Endothelial cell of umbilical vein (primary cell): Measurements from ENCODE around the gene BMPR1A. TPM values are rescaled to one million over a fixed set of nuclear protein-coding genes. Genes with fewer than 3 reads are reported as not detected.

ENCODE experiments used
- BruUV-seq: library from RNA; stranded (reverse); fragments of 400-500 nt; replicated peaks from 2 replicates; lab custom pipeline; 2021; lab: Mats Ljungman, UMichigan
- CTCF ChIA-PET: fragments of 300-600, 350-600 bp; sonication (Branson Sonifier 250); formaldehyde crosslinking; loops from one replicate; lab custom pipeline; 2021; ENCODE audit warnings: antibody characterized with exemption, inconsistent platforms; lab: Charles Lee
- POLR2A ChIA-PET: fragments of 300-600, 350-600 bp; sonication (Branson Sonifier 250); formaldehyde crosslinking; loops from one replicate; lab custom pipeline; 2021; ENCODE audit warnings: antibody characterized with exemption, inconsistent platforms; lab: Charles Lee
- DNase-seq: peaks from one replicate; pipeline ENCODE4 v3.0.0-alpha.2; 2011; ENCODE audit warnings: low read depth, low spot score
- FAIRE-seq: peaks from 2 replicates; lab custom pipeline; 2011; peaks lifted over from hg19 to GRCh38; lab: Jason Lieb, UNC
- H2AFZ ChIP-seq: 2 replicates; pipeline ENCODE4 v1.6.0; 2012; ENCODE audit warnings: low read depth, low read length, control low read depth, inconsistent platforms
- H3K27ac ChIP-seq: 2 replicates; pipeline ENCODE4 v1.5.1; 2011; ENCODE audit warnings: low read depth, mild to moderate bottlenecking, control low read depth, low read length, moderate library complexity; ENCODE audit not compliant: insufficient read depth
- H3K27me3 ChIP-seq, 2 experiments: 2 replicates each; pipeline versions ENCODE4 v1.6.0 to v1.6.1; 2011; ENCODE audit warnings: low read length in 2 of 2, mixed read lengths in 1 of 2; ENCODE audit not compliant: control insufficient read depth in 2 of 2, insufficient read depth in 2 of 2
- H3K36me3 ChIP-seq, 2 experiments: 2 replicates in 1 of 2; 3 replicates in 1 of 2; pipeline ENCODE4 v1.5.1; 2011; ENCODE audit warnings: low read length in 2 of 2, mild to moderate bottlenecking in 1 of 2, moderate library complexity in 1 of 2; ENCODE audit not compliant: control insufficient read depth in 2 of 2, insufficient read depth in 2 of 2; ENCODE audit errors: extremely low read depth in 1 of 2
- H3K4me1 ChIP-seq: 3 replicates; pipeline ENCODE4 v1.5.1; 2011; ENCODE audit warnings: mild to moderate bottlenecking, low read length; ENCODE audit not compliant: control insufficient read depth, insufficient read depth; ENCODE audit errors: extremely low read depth
- H3K4me2 ChIP-seq: 2 replicates; pipeline ENCODE4 v1.6.1; 2011; ENCODE audit warnings: low read length, control low read depth, mixed read lengths; ENCODE audit not compliant: insufficient read depth
- H3K4me3 ChIP-seq, 3 experiments: fragments of 200-600 bp in 1 of 3; sonication (generic), shearing (Covaris generic) in 1 of 3; replicated peaks in 1 of 3; 2 replicates each; pipeline ENCODE4 v1.5.1; 2011 to 2016; ENCODE audit warnings: control low read depth in 3 of 3, low read length in 3 of 3, mild to moderate bottlenecking in 2 of 3, inconsistent platforms in 1 of 3, low read depth in 1 of 3, moderate library complexity in 1 of 3; ENCODE audit not compliant: insufficient read depth in 1 of 3
- H3K79me2 ChIP-seq: 2 replicates; pipeline ENCODE4 v1.6.0; 2012; ENCODE audit warnings: low read length, inconsistent platforms; ENCODE audit not compliant: control insufficient read depth, insufficient read depth
- H3K9ac ChIP-seq: replicated peaks from 2 replicates; pipeline ENCODE3; 2011; ENCODE audit warnings: low read length, control low read depth; ENCODE audit not compliant: insufficient read depth; ENCODE audit errors: extremely low read depth
- H3K9me1 ChIP-seq: replicated peaks from 3 replicates; pipeline ENCODE4 v1.6.0; 2011; ENCODE audit warnings: mild to moderate bottlenecking, low read length; ENCODE audit not compliant: control insufficient read depth, insufficient read depth; ENCODE audit errors: extremely low read depth
- H3K9me3 ChIP-seq: replicated peaks from 2 replicates; pipeline ENCODE4 v1.5.1; 2012; ENCODE audit warnings: low read length, inconsistent platforms; ENCODE audit not compliant: control insufficient read depth, insufficient read depth
- H4K20me1 ChIP-seq: replicated peaks from 2 replicates; pipeline ENCODE3; 2011; ENCODE audit warnings: mild to moderate bottlenecking, low read length; ENCODE audit not compliant: control insufficient read depth, insufficient read depth; ENCODE audit errors: extremely low read depth
- EZH2 ChIP-seq: IDR thresholded peaks from 2 replicates; pipeline ENCODE4 v1.6.1; 2012; ENCODE audit warnings: borderline replicate concordance, low read depth, mild to moderate bottlenecking, moderate library complexity, low read length, inconsistent platforms; ENCODE audit not compliant: severe bottlenecking
- FOS ChIP-seq: IDR thresholded peaks from 2 replicates; pipeline ENCODE4 v1.6.1; 2011; ENCODE audit warnings: mild to moderate bottlenecking, low read length, moderate library complexity, borderline replicate concordance; ENCODE audit not compliant: insufficient read depth
- GATA2 ChIP-seq: IDR thresholded peaks from 2 replicates; pipeline ENCODE4 v1.7.0; 2011; ENCODE audit warnings: low read depth, mild to moderate bottlenecking, moderate library complexity, mixed read lengths, low read length; ENCODE audit not compliant: insufficient read length, insufficient read depth
- JUN ChIP-seq: IDR thresholded peaks from 2 replicates; pipeline ENCODE4 v1.6.1; 2011; ENCODE audit warnings: borderline replicate concordance, low read depth; ENCODE audit not compliant: insufficient read length, insufficient read depth
- MAX ChIP-seq: IDR thresholded peaks from 2 replicates; pipeline ENCODE4 v1.6.1; 2011; ENCODE audit not compliant: insufficient read depth, insufficient read length
- MYC ChIP-seq: IDR thresholded peaks from one replicate; pipeline ENCODE4 v1.6.1; 2011; ENCODE audit warnings: mild to moderate bottlenecking, low read depth, low read length
- POLR2A ChIP-seq: IDR thresholded peaks from 2 replicates; pipeline ENCODE4 v1.6.1; 2012; ENCODE audit warnings: low read depth, mild to moderate bottlenecking, control low read depth, low read length
- POLR2AphosphoS5 ChIP-seq: IDR thresholded peaks from 2 replicates; pipeline ENCODE4 v1.6.1; 2012; ENCODE audit warnings: low read depth, mild to moderate bottlenecking, control low read depth, low read length, moderate library complexity; ENCODE audit not compliant: insufficient read depth
- dilution Hi-C: fragments of 300-500 bp; cut with MboI; formaldehyde crosslinking; loops from one replicate; pipeline ENCODE4 v1.15.0; 2019; ENCODE audit warnings: low sequenced_read_pairs; ENCODE audit not compliant: extremely low pct_ligation_motif_present
- intact Hi-C: fragments of 100-400 bp; cut with micrococcal nuclease; formaldehyde crosslinking; loops from one replicate; pipeline ENCODE4 v1.10.0; 2022
- polyA plus RNA-seq, 4 experiments: library from polyadenylated mRNA; depleted of rRNA in 3 of 4; stranded (reverse) in 3 of 4; unstranded in 1 of 4; fragments of >200 nt; gene quantifications; 2 replicates each; pipeline versions ENCODE4 v1.2.1 to v1.2.3, GENCODE V29; 2011 to 2012; ENCODE audit warnings: missing spikeins in 1 of 4
- total RNA-seq: library from RNA; stranded (reverse); gene quantifications from 2 replicates; pipeline ENCODE4 v1.2.3, GENCODE V29; 2021
- TF ChIP-seq, protein P1 (sequence below), 2 donors: IDR thresholded peaks; 1 replicate in 1 of 2; 2 replicates in 1 of 2; pipeline ENCODE4 v1.5.1; 2011; ENCODE audit warnings: low read length in 2 of 2, mild to moderate bottlenecking in 2 of 2, moderate library complexity in 2 of 2, control low read depth in 1 of 2, inconsistent platforms in 1 of 2, low read depth in 1 of 2; ENCODE audit not compliant: insufficient read depth in 1 of 2; ENCODE audit errors: extremely low read depth in 1 of 2

BMPR1A gene
- total and polyA plus RNA-seq, 2 donors (not counting 3 experiments of a cell fraction or from before 2014, with no cell fraction given): not detected

GRCh38 chr10:86862786-86863483 lies 106.5 kb downstream of the BMPR1A start:
- no peaks in the 10 kb centered on the region for H3K36me3 ChIP-seq
- FAIRE-seq (no peak), DNase-seq (no peak)
- no peak overlapping the region for H2AFZ ChIP-seq
- H3K4me3 ChIP-seq: no peak overlapping the region
- H3K79me2 ChIP-seq: no peaks in the 10 kb centered on the region
- CTCF ChIA-PET: interaction anchor here (1.2 kb wide), 1 partner anchor 104 kb away, joined by 3 read pairs; no protein-coding TSS in a partner anchor
- no peak overlapping the region for H3K4me2 ChIP-seq
- H3K4me1 ChIP-seq: peaks cover 4% of the 10 kb centered on the region
- H3K9me3 ChIP-seq: no peaks in the 10 kb centered on the region
- no peak overlapping the region for H3K27ac ChIP-seq
- H3K27me3 ChIP-seq: peaks cover 10% of the 10 kb centered on the region in 2 experiments
- TF ChIP-seq JUN: no peak
- no peak for TF ChIP-seq MAX
- TF ChIP-seq, protein P1, sequence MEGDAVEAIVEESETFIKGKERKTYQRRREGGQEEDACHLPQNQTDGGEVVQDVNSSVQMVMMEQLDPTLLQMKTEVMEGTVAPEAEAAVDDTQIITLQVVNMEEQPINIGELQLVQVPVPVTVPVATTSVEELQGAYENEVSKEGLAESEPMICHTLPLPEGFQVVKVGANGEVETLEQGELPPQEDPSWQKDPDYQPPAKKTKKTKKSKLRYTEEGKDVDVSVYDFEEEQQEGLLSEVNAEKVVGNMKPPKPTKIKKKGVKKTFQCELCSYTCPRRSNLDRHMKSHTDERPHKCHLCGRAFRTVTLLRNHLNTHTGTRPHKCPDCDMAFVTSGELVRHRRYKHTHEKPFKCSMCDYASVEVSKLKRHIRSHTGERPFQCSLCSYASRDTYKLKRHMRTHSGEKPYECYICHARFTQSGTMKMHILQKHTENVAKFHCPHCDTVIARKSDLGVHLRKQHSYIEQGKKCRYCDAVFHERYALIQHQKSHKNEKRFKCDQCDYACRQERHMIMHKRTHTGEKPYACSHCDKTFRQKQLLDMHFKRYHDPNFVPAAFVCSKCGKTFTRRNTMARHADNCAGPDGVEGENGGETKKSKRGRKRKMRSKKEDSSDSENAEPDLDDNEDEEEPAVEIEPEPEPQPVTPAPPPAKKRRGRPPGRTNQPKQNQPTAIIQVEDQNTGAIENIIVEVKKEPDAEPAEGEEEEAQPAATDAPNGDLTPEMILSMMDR (IDR thresholded peaks at IDR 0.05; ENCODE audit: extremely low read depth in 1 of 2, insufficient read depth in 1 of 2, low read depth in 1 of 2, low read length in 2 of 2): no peak
- TF ChIP-seq GATA2: no peak
- TF ChIP-seq POLR2AphosphoS5: no peak
- no peak for TF ChIP-seq EZH2
- TF ChIP-seq POLR2A: no peak
- TF ChIP-seq MYC: no peak
- TF ChIP-seq FOS: no peak
- dilution Hi-C loops (no loop called here), intact Hi-C loops (no loop called here)
- no peak overlapping the region for H3K9ac ChIP-seq
- POLR2A ChIA-PET: no interaction called here
- H3K9me1 ChIP-seq: no peaks in the 10 kb centered on the region
- BruUV-seq: no TSS peak
- H4K20me1 ChIP-seq: no peaks in the 10 kb centered on the region
